Measurements from ENCODE around the gene GPC3.
"Not testable (repeated sequence)": the region's sequence is repeated elsewhere in the genome, so short reads cannot be mapped to it uniquely, and the experiment has no call there.

The GPC3 gene

GRCh38 chrX:133908223-133908955 lies 77.0 kb downstream of the GPC3 start:
- no peak overlapping the region for H3K27ac ChIP-seq
- DNase-seq (ENCODE audit: low read depth, low spot score) = no peak

DNA sequence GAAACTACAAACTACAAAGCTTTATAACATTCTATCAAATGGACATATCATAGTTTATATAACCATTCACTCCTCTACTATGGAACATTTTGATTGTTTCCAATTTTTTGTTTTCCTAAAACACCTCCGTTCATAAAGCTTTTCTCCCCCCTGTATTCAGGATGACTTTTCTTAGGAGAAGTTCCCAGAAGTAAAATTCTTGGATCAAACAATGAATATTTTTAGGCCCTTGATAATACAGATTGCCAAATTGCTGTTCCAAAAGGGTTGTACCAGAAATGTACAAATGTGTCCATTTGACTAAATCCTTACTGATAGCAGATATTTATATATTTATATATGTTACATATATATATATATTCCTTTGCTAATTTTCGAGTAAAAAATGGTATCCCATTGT lies 77.8 kb downstream of the GPC3 start:
- DNase-seq (ENCODE audit: low read depth, low spot score) = no peak
- H3K27ac ChIP-seq = no peak overlapping the region

- DNase-seq (ENCODE audit: low read depth, low spot score) = no peak
- H3K27ac ChIP-seq = no peak overlapping the region
These were observed 80.1 kb downstream of the GPC3 start for GRCh38 chrX:133905305-133905704.

DNA sequence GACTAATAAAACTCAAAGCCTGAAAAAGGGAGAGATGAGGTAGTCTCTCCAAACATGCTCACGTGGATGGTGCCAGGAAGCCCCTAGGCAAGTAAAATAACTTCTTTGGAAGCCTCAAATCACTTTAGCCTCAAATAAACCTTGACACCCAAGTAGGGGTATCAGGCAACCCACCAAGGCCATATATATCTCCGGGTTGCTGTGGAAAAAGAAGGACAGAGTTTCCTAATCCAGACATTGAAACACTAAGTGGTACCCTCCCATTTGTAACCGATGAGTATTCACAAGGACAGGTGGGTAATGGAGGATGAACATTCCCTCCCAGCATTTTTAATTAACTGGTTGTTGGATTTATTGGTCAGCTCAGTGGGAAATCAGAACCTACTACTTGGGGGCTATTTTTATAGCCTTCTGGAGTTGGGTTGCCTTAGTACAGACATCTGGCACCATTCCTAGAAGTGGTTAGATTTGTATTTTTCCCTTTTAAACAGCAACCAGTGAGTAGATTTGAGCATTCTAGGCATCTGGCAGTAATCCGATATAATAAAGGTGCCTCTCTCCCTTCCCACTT lies 87.7 kb downstream of the GPC3 start:
- H3K27ac ChIP-seq = no peak overlapping the region
- DNase-seq (ENCODE audit: low read depth, low spot score) = no peak

DNA sequence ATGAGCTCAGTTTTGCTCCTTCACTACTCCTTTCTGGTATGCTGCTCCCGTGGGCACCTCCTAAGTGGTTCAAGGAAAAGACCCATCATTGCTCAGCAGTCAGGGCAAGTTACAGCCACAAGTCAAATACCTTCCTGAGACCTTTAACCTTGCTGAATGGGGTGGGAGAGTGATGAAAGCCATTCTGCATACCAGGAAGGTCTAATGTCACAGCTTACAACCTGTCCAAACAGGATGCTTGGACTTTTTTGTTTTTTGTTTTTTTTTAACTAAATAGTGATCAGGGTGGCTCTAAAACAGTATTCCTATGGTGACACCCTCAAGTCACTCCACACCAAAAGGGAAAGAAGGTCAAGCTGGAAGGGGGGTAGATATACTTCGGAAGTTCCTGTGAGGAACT lies 93.1 kb downstream of the GPC3 start:
- DNase-seq (ENCODE audit: low read depth, low spot score) = no peak
- H3K27ac ChIP-seq = no peak overlapping the region

- no peak overlapping the region for H3K27ac ChIP-seq
- no peak for DNase-seq (ENCODE audit: low read depth, low spot score)
These were observed 96.4 kb downstream of the GPC3 start for GRCh38 chrX:133888984-133889383.

DNA sequence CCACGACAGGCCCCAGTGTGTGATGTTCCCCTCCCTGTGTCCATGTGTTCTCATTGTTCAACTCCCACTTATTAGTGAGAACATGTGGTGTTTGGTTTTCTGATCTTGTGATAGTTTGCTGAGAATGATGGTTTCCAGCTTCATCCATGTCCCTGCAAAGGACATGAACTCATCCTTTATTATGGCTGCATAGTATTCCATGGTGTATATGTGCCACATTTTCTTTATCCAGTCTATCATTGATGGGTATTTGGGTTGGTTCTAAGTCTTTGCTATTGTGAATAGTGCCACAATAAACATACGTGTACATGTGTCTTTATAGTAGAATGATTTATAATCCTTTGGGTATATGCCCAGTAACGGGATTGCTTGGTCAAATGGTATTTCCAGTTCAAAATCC lies 97.3 kb downstream of the GPC3 start:
- DNase-seq (ENCODE audit: low read depth, low spot score); H3K27ac ChIP-seq: not testable (repeated sequence)

GRCh38 chrX:133884430-133885394 lies 100.7 kb downstream of the GPC3 start:
- no peak overlapping the region for H3K27ac ChIP-seq
- no peak for DNase-seq (ENCODE audit: low read depth, low spot score)

DNA sequence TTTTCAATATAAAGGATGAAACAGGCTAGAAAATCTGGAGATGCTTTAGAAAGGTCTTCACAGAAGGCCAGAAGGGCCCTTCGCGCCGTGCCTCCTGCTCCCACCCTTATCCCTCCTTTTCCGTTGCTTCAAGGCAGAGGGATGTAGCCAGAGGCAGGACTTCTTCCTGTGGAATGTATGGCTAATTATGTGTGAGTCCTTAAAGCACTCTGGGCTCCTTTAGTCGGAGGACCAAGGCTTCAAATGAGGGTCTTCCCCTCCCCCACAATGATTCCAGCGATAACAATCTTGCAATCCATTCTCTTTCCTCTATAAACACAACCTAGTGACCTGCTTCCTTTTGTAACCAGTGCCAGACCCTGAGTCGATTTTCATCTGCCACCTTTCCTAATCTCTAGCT lies 103.5 kb downstream of the GPC3 start:
- no peak for DNase-seq (ENCODE audit: low read depth, low spot score)
- no peak overlapping the region for H3K27ac ChIP-seq

- no peak overlapping the region for H3K27ac ChIP-seq
- DNase-seq (ENCODE audit: low read depth, low spot score) = no peak
These were observed 104.4 kb downstream of the GPC3 start for GRCh38 chrX:133881007-133881406.

GRCh38 chrX:133880032-133880443 lies 105.4 kb downstream of the GPC3 start:
- no peak overlapping the region for H3K27ac ChIP-seq
- no peak for DNase-seq (ENCODE audit: low read depth, low spot score)

DNA sequence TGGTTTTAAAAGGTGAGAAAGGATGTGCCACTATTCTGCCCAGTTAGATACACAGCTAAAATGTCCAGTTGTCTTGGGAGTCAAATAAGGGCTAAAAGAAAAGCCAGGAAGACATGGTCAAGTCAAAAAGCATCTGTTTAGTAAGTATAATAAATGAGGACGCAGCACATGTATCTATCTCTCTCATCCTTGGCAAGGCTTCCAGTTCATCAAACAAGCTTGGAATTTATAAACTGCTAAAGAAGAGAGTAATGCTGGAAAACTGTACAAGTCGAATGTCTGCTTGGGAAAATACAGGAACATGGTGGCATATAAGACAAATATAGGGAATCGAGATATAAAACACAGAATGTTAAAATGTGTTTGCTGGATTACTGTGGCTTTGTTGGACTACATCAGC lies 106.7 kb downstream of the GPC3 start:
- H3K27ac ChIP-seq = no peak overlapping the region
- DNase-seq (ENCODE audit: low read depth, low spot score) = no peak

DNA sequence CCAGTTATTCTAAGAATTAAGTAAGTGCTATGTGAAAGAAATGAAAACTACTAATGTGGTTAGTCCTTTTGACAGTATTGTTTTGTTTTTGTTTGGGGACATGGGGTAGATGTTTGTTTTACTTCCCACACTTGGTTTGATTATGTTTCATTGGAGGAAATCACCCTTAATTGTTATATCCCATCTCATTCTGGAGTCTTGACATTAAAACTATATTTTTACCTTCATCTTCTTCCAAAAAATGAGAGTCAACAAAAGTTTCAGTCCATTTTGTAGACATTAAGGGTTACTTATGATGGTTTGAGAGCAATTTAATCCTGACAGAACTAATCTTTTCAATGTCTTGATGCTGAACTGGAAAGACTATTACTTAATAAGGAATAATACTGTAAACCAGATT lies 108.7 kb downstream of the GPC3 start:
- H3K27ac ChIP-seq = no peak overlapping the region
- DNase-seq (ENCODE audit: low read depth, low spot score) = no peak

- DNase-seq (ENCODE audit: low read depth, low spot score) = no peak
These were observed 116.1 kb downstream of the GPC3 start for GRCh38 chrX:133869270-133869669.

GRCh38 chrX:133868682-133869081 lies 116.7 kb downstream of the GPC3 start:
- DNase-seq (ENCODE audit: low read depth, low spot score) = no peak
- no peak overlapping the region for H3K27ac ChIP-seq

More at GRCh38 chrX:133869270-133869669, 116.1 kb downstream of the GPC3 start:
- H3K27ac ChIP-seq = no peak overlapping the region

DNA sequence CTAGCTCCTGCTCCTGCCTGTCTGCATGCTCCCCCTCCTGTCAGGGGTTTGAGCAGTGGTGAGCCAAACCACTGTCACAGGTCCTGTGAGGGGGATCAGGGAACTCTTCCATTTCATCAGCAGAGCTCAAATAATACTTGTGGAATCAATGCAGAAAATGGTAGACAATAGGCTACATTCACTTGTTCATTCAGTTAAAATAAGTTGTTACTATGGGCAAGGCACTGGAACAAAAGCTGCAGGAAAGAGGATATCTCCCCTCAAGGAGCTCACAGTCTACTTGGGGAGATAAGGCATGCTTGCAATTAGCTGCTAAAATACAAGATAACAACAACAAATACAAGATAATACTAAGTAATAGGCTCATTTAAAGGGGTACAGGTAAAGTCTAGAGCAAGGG lies 117.1 kb downstream of the GPC3 start:
- no peak for DNase-seq (ENCODE audit: low read depth, low spot score)
- H3K27ac ChIP-seq = no peak overlapping the region

GRCh38 chrX:133865761-133866471 lies 119.5 kb downstream of the GPC3 start:
- no peak overlapping the region for H3K27ac ChIP-seq
- no peak for DNase-seq (ENCODE audit: low read depth, low spot score)

DNA sequence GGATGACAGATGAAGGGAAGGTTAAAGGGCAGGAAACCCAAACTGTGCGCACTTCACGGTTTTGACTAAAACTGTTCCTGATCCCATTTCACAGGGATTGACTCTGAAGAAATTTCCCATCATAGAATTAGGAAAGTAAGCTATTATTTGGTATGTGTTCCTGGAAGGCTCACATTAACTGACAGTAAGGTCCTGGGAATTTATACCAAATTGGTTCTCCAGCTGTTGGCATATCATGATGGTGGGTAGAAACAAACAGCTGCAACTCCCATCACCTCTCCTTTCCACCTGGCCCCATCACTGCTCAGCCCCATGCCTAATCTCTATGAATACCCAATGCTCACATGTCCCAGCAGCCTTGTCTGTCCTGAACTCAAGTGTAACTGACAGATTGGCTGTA lies 121.2 kb downstream of the GPC3 start:
- no peak for DNase-seq (ENCODE audit: low read depth, low spot score)
- no peak overlapping the region for H3K27ac ChIP-seq

DNA sequence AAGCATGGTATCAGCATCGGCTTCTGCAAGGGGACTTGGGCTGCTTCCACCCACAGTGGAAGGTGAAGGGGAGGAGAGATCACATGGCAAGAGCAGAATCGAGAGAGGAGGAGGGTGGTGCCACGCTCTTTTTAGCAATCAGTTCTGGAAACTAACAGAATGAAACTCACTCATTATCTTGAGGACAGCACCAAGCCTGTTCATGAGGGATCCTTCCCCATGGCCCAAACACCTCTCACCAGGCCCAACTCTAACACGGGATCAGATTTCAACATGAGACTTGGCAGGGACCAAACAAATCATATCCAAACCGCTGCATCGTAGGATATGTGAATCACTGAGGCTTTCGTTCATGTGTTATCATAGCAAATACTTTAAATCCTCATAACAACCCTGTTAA lies 125.5 kb downstream of the GPC3 start:
- H3K27ac ChIP-seq = no peak overlapping the region
- no peak for DNase-seq (ENCODE audit: low read depth, low spot score)

- no peak overlapping the region for H3K27ac ChIP-seq
- peak; percentile 10 for DNase-seq (ENCODE audit: low read depth, low spot score)
These were observed 126.1 kb downstream of the GPC3 start for GRCh38 chrX:133859336-133859735.

All from epithelial cell of prostate (primary cell).